Suprapubic skin (tissue), 4 donors: ENCODE data around the gene MEIKIN. TPM values are rescaled to one million over a fixed set of nuclear protein-coding genes. Genes with fewer than 3 reads are reported as not detected.

Experiments
- DNase-seq, 2 donors: peaks; one replicate each; pipeline ENCODE4 v3.0.0-alpha.2; 2019; ENCODE audit warnings: low spot score in 2 of 2
- H3K27ac ChIP-seq: fragments of 200-600 bp; sonication (generic); one replicate; pipeline ENCODE4 v1.5.1; 2019
- H3K27me3 ChIP-seq: fragments of 200-600 bp; sonication (generic); one replicate; pipeline ENCODE4 v1.5.1; 2019
- H3K36me3 ChIP-seq: fragments of 200-600 bp; sonication (generic); one replicate; pipeline ENCODE4 v1.5.1; 2019
- H3K4me1 ChIP-seq: fragments of 200-600 bp; sonication (generic); one replicate; pipeline ENCODE4 v1.5.1; 2019
- H3K4me3 ChIP-seq: fragments of 200-600 bp; sonication (generic); one replicate; pipeline ENCODE4 v1.5.1; 2019; ENCODE audit warnings: mild to moderate bottlenecking
- H3K9me3 ChIP-seq: fragments of 200-600 bp; sonication (generic); one replicate; pipeline ENCODE4 v1.5.1; 2019
- CTCF ChIP-seq, 2 donors: fragments of 200-600 bp in 1 of 2; fragments of 450-650 bp in 1 of 2; sonication (generic) in 1 of 2; IDR thresholded peaks; one replicate each; pipeline ENCODE4 v1.5.1; 2016 to 2019; ENCODE audit warnings: antibody characterized with exemption in 2 of 2, mild to moderate bottlenecking in 1 of 2, moderate library complexity in 1 of 2
- EP300 ChIP-seq: sonication (generic); formaldehyde crosslinking; IDR thresholded peaks from one replicate; pipeline ENCODE4 v1.6.1; 2017; ENCODE audit warnings: antibody characterized with exemption
- POLR2A ChIP-seq, 2 donors: fragments of 450-650 bp; IDR thresholded peaks; one replicate each; pipeline ENCODE4 v1.6.1; 2017; ENCODE audit warnings: antibody characterized with exemption in 2 of 2, mild to moderate bottlenecking in 2 of 2, moderate library complexity in 2 of 2
- POLR2AphosphoS5 ChIP-seq, 3 donors: sonication (generic); formaldehyde crosslinking; IDR thresholded peaks; one replicate each; pipeline ENCODE4 v1.6.1; 2017; ENCODE audit warnings: antibody characterized with exemption in 3 of 3
- WGBS: methylation state at CpG from one replicate; pipeline ENCODE4 v1.1.5; 2018; 5-methylcytosine and 5-hydroxymethylcytosine counted together
- total RNA-seq, 4 donors: library from RNA; depleted of rRNA; stranded (reverse); fragments of >200 nt; gene quantifications; one replicate each; pipeline ENCODE4 v1.1.0, GENCODE V29; 2016

MEIKIN gene
- total RNA-seq, 4 donors from 2014 or later, result not detected

GRCh38 chr5:131991593-131992324, 46.3 kb upstream of the MEIKIN start:
- TF ChIP-seq POLR2AphosphoS5 (IDR thresholded peaks at IDR 0.05) (no peak), CTCF (IDR thresholded peaks at IDR 0.05) (no peak), EP300 (no peak), POLR2A (IDR thresholded peaks at IDR 0.05) (no peak)
- H3K36me3 ChIP-seq, result no peaks in the 10 kb centered on the region
- H3K27ac ChIP-seq, result no peak overlapping the region
- H3K27me3 ChIP-seq, result no peaks in the 10 kb centered on the region
- H3K4me1 ChIP-seq, result no peaks in the 10 kb centered on the region
- no peak for DNase-seq
- 74% methylated on average over 10 of the region's 10 CpGs for WGBS
- H3K9me3 ChIP-seq, result no peaks in the 10 kb centered on the region
- H3K4me3 ChIP-seq, result no peak overlapping the region

GRCh38 chr5:131990716-131991115, 45.3 kb upstream of the MEIKIN start:
- H3K9me3 ChIP-seq, result no peaks in the 10 kb centered on the region
- no peak overlapping the region for H3K4me3 ChIP-seq
- H3K27me3 ChIP-seq, result no peaks in the 10 kb centered on the region
- DNase-seq, result no peak
- TF ChIP-seq POLR2A (IDR thresholded peaks at IDR 0.05), result no peak
- H3K36me3 ChIP-seq, result no peaks in the 10 kb centered on the region
- WGBS, result 94% methylated on average over 13 of the region's 13 CpGs
- no peak overlapping the region for H3K27ac ChIP-seq
- no peaks in the 10 kb centered on the region for H3K4me1 ChIP-seq

GRCh38 chr5:131988601-131989000, 43.1 kb upstream of the MEIKIN start:
- WGBS, result 93% methylated on average over 6 of the region's 6 CpGs

GRCh38 chr5:131987251-131987650, 41.8 kb upstream of the MEIKIN start:
- H3K9me3 ChIP-seq, result no peaks in the 10 kb centered on the region
- TF ChIP-seq POLR2A (IDR thresholded peaks at IDR 0.05) (no peak), CTCF (IDR thresholded peaks at IDR 0.05) (no peak), POLR2AphosphoS5 (IDR thresholded peaks at IDR 0.05) (no peak), EP300 (no peak)
- no peaks in the 10 kb centered on the region for H3K27me3 ChIP-seq
- no peaks in the 10 kb centered on the region for H3K36me3 ChIP-seq
- no peak overlapping the region for H3K4me3 ChIP-seq
- 80% methylated on average over 2 of the region's 3 CpGs for WGBS
- H3K4me1 ChIP-seq, result peaks cover 11% of the 10 kb centered on the region
- no peak overlapping the region for H3K27ac ChIP-seq
- DNase-seq, result no peak

More at GRCh38 chr5:131988601-131989000, 43.1 kb upstream of the MEIKIN start:
- Histone ChIP-seq H3K27ac (no peak overlapping the region), H3K36me3 (no peaks in the 10 kb centered on the region), H3K27me3 (no peaks in the 10 kb centered on the region), H3K4me1 (peaks cover 5% of the 10 kb centered on the region), H3K4me3 (no peak overlapping the region), H3K9me3 (no peaks in the 10 kb centered on the region)
- TF ChIP-seq CTCF (IDR thresholded peaks at IDR 0.05) (no peak), EP300 (no peak), POLR2AphosphoS5 (IDR thresholded peaks at IDR 0.05) (no peak), POLR2A (IDR thresholded peaks at IDR 0.05) (no peak)
- no peak for DNase-seq

GRCh38 chr5:131986161-131986912, 40.9 kb upstream of the MEIKIN start:
- Histone ChIP-seq H3K4me3 (no peak overlapping the region), H3K27ac (no peak overlapping the region), H3K9me3 (no peaks in the 10 kb centered on the region), H3K4me1 (peaks cover 14% of the 10 kb centered on the region), H3K27me3 (no peaks in the 10 kb centered on the region), H3K36me3 (no peaks in the 10 kb centered on the region)
- no peak for DNase-seq
- TF ChIP-seq EP300, result no peak
- 80% methylated on average over 8 of the region's 8 CpGs for WGBS

- Histone ChIP-seq H3K4me3 (no peak overlapping the region), H3K27ac (no peak overlapping the region), H3K36me3 (no peaks in the 10 kb centered on the region), H3K9me3 (no peaks in the 10 kb centered on the region), H3K27me3 (no peaks in the 10 kb centered on the region), H3K4me1 (peaks cover 14% of the 10 kb centered on the region)
- TF ChIP-seq POLR2A (IDR thresholded peaks at IDR 0.05), result no peak
- TF ChIP-seq POLR2AphosphoS5 (IDR thresholded peaks at IDR 0.05), result no peak
- no peak for TF ChIP-seq CTCF (IDR thresholded peaks at IDR 0.05)
- TF ChIP-seq EP300, result no peak
- 98% methylated on average over 8 of the region's 8 CpGs for WGBS
- DNase-seq, result peak in 1 of 2 donors; percentile 35
Observed at GRCh38 chr5:131984956-131985665, 39.6 kb upstream of the MEIKIN start.
